Nucleus accumbens (tissue), 56 donors: Measurements from ENCODE around the gene SLC6A11.

ENCODE experiments used
- DNase-seq, 56 donors: peaks; one replicate each; lab custom pipeline; 2025; lab: John Stamatoyannopoulos, UW

Gene SLC6A11

GRCh38 chr3:10876661-10877060, 60.6 kb downstream of the SLC6A11 start:
- DNase-seq = no peak

- peak in 1 of 56 donors; percentile 11 for DNase-seq
These were observed 66.8 kb downstream of the SLC6A11 start for GRCh38 chr3:10882851-10883250.

- DNase-seq = peak in 11 of 56 donors; percentile 2 to 42 (median 16)
These were observed 67.6 kb downstream of the SLC6A11 start for GRCh38 chr3:10883478-10884234.

- DNase-seq = no peak
These were observed 71.0 kb downstream of the SLC6A11 start for GRCh38 chr3:10887015-10887414.

GRCh38 chr3:10888518-10889090, 72.6 kb downstream of the SLC6A11 start:
- DNase-seq = peak in 1 of 56 donors; percentile 7

GRCh38 chr3:10889206-10889960, 73.4 kb downstream of the SLC6A11 start:
- DNase-seq = no peak

- no peak for DNase-seq
These were observed 74.6 kb downstream of the SLC6A11 start for GRCh38 chr3:10890665-10891064.

- no peak for DNase-seq
These were observed 76.6 kb downstream of the SLC6A11 start for GRCh38 chr3:10892622-10893021.

- peak in 24 of 56 donors; percentile 4 to 62 (median 35) for DNase-seq
These were observed 85.4 kb downstream of the SLC6A11 start for GRCh38 chr3:10901296-10901945.

- no peak for DNase-seq
These were observed 91.2 kb downstream of the SLC6A11 start for GRCh38 chr3:10907262-10907661.

- DNase-seq = no peak
These were observed 94.3 kb downstream of the SLC6A11 start for GRCh38 chr3:10910367-10910766.

- no peak for DNase-seq
These were observed 95.4 kb downstream of the SLC6A11 start for GRCh38 chr3:10911350-10912002.

- DNase-seq = no peak
These were observed 96.8 kb downstream of the SLC6A11 start for GRCh38 chr3:10912786-10913185.

- no peak for DNase-seq
These were observed 99.3 kb downstream of the SLC6A11 start for GRCh38 chr3:10915376-10915775.

- no peak for DNase-seq
These were observed 101.1 kb downstream of the SLC6A11 start for GRCh38 chr3:10917176-10917575.

- no peak for DNase-seq
These were observed 102.0 kb downstream of the SLC6A11 start for GRCh38 chr3:10918011-10918410.

- DNase-seq = no peak
These were observed 103.6 kb downstream of the SLC6A11 start for GRCh38 chr3:10919636-10920035.

GRCh38 chr3:10925436-10926255, 109.6 kb downstream of the SLC6A11 start:
- no peak for DNase-seq

- DNase-seq = peak in 7 of 56 donors; percentile 16 to 34 (median 28)
These were observed 110.3 kb downstream of the SLC6A11 start for GRCh38 chr3:10926256-10926810.
